Measurements from ENCODE around the gene GALNT12.

DNA sequence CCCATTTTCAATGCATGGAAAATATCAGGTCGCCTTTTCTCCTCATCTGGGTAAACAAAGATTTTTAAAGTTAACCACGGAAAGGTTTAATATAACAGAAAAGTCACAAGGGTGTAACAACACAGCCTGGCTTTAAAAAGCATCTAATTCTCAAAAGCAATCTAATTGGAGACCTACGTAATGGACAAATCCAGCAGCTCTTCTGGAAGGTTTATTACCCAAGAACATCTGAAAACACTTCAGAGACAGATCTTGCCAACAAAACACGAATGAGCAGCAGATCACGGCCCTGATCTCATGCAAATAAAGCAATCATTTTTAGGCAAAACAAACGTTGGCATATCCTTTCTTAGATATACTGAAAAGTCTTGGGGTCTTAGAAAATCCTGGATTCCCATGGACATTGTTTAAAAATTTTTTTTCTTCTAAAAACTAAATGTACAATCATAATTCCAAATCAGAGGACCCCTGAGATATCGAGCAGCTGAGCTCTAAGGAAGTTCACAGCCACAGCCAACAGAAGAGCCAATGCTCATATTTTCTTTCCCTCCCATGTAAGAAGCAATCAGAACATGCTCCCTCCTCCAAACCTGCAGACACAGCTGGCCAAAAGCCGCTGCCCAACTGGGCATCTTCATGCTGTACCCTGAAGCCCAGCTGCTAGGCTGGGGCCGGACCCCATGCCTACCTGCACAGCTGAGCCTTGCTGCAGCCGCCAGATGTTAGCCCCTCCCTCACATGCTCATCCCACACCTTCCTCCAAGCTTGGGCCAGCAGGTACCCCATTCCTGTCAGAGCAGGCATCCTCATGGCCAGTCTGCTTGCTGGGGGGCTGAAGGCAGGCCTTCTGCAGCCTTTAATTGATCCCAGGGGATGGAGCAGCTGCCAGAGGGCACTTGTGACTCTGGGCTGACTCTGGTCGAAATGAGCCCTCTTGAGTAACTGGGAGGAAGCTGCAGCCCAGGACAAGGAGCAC, 22.4 kb upstream of the GALNT12 start:
- TF ChIP-seq SP1 (IDR thresholded peaks at IDR 0.05) (no peak), HNF4G (IDR thresholded peaks at IDR 0.05) (no peak), HNF4A (conservative IDR thresholded peaks at IDR 0.05) (no peak), RAD21 (IDR thresholded peaks at IDR 0.05) (no peak), YY1 (IDR thresholded peaks at IDR 0.05) (no peak), TAF1 (conservative IDR thresholded peaks at IDR 0.05) (no peak), JUND (IDR thresholded peaks at IDR 0.05) (no peak), EGR1 (IDR thresholded peaks at IDR 0.05; ENCODE audit: low read depth in 2 of 2) (no peak), RXRA (IDR thresholded peaks at IDR 0.05) (no peak)
- TF ChIP-seq, protein P1, sequence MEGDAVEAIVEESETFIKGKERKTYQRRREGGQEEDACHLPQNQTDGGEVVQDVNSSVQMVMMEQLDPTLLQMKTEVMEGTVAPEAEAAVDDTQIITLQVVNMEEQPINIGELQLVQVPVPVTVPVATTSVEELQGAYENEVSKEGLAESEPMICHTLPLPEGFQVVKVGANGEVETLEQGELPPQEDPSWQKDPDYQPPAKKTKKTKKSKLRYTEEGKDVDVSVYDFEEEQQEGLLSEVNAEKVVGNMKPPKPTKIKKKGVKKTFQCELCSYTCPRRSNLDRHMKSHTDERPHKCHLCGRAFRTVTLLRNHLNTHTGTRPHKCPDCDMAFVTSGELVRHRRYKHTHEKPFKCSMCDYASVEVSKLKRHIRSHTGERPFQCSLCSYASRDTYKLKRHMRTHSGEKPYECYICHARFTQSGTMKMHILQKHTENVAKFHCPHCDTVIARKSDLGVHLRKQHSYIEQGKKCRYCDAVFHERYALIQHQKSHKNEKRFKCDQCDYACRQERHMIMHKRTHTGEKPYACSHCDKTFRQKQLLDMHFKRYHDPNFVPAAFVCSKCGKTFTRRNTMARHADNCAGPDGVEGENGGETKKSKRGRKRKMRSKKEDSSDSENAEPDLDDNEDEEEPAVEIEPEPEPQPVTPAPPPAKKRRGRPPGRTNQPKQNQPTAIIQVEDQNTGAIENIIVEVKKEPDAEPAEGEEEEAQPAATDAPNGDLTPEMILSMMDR (IDR thresholded peaks at IDR 0.05; ENCODE audit: low read depth, low read length, missing input control), result no peak
- TF ChIP-seq, protein P2, sequence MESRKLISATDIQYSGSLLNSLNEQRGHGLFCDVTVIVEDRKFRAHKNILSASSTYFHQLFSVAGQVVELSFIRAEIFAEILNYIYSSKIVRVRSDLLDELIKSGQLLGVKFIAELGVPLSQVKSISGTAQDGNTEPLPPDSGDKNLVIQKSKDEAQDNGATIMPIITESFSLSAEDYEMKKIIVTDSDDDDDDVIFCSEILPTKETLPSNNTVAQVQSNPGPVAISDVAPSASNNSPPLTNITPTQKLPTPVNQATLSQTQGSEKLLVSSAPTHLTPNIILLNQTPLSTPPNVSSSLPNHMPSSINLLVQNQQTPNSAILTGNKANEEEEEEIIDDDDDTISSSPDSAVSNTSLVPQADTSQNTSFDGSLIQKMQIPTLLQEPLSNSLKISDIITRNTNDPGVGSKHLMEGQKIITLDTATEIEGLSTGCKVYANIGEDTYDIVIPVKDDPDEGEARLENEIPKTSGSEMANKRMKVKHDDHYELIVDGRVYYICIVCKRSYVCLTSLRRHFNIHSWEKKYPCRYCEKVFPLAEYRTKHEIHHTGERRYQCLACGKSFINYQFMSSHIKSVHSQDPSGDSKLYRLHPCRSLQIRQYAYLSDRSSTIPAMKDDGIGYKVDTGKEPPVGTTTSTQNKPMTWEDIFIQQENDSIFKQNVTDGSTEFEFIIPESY (IDR thresholded peaks at IDR 0.05), result no peak
- TF ChIP-seq, protein P3, sequence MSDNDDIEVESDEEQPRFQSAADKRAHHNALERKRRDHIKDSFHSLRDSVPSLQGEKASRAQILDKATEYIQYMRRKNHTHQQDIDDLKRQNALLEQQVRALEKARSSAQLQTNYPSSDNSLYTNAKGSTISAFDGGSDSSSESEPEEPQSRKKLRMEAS (IDR thresholded peaks at IDR 0.05), result no peak
- TF ChIP-seq, protein P4, sequence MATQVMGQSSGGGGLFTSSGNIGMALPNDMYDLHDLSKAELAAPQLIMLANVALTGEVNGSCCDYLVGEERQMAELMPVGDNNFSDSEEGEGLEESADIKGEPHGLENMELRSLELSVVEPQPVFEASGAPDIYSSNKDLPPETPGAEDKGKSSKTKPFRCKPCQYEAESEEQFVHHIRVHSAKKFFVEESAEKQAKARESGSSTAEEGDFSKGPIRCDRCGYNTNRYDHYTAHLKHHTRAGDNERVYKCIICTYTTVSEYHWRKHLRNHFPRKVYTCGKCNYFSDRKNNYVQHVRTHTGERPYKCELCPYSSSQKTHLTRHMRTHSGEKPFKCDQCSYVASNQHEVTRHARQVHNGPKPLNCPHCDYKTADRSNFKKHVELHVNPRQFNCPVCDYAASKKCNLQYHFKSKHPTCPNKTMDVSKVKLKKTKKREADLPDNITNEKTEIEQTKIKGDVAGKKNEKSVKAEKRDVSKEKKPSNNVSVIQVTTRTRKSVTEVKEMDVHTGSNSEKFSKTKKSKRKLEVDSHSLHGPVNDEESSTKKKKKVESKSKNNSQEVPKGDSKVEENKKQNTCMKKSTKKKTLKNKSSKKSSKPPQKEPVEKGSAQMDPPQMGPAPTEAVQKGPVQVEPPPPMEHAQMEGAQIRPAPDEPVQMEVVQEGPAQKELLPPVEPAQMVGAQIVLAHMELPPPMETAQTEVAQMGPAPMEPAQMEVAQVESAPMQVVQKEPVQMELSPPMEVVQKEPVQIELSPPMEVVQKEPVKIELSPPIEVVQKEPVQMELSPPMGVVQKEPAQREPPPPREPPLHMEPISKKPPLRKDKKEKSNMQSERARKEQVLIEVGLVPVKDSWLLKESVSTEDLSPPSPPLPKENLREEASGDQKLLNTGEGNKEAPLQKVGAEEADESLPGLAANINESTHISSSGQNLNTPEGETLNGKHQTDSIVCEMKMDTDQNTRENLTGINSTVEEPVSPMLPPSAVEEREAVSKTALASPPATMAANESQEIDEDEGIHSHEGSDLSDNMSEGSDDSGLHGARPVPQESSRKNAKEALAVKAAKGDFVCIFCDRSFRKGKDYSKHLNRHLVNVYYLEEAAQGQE (IDR thresholded peaks at IDR 0.05), result no peak
